Measurements from ENCODE around the gene DOK6.

- TF ChIP-seq CTCF (conservative IDR thresholded peaks at IDR 0.05) (no peak), ZFX (IDR thresholded peaks at IDR 0.05) (no peak)
These were observed 404.3 kb downstream of the DOK6 start for GRCh38 chr18:69804776-69805501.
